Aortic smooth muscle cell (primary cell): Measurements from ENCODE around the gene ETFA. TPM values are rescaled to one million over a fixed set of nuclear protein-coding genes. Genes with fewer than 3 reads are reported as not detected.

ENCODE experiments used
- total RNA-seq: library from RNA; depleted of rRNA; stranded (reverse); fragments of >200 nt; gene quantifications from 2 replicates; pipeline ENCODE4 v1.2.3, GENCODE V29; 2014

The ETFA gene
- total RNA-seq, result 140 and 145 TPM in 2 replicates

DNA sequence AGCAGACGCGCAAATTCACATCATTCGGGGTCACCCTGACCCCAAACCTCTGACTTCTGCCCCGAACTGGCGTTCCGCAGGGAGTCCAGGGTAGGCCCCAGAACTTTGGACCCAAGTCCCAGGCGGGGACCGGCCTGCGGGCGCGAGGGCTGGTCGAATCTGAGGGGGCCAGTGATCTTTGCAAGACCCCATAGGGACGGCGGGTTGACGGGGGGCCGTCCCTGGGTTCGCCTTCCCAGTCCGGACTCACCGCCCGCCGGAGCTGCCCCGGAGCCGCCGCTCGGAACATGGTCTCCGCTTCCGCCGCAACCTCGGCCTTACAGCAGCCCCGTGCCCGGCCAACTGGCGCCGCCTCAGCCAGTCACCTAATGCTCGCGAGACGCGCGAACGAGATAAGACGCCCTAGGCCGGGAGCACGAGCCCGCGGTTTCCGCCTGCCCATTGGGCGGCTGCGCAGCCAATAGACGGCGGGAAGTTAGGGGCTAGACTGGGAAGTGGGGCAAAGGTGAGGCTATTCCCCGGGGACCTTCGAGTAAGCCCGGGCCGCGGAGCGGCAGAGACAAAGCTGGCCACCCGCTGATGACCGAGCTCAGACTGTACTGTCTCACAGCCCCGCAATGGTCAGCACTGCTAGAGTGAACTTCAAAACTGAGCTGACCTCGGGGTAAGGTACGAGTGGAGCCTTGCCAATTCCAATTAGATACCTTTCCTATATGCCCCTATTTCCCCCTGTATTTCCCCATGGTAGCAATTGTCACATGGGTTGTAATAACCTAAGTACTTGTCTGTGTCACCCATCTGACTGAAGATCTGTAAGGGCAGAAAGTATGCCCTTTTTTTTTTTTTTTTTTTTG, at the start of gene ETFA:
ETFA (minus strand) TSS at position 370 of the 854 bp plus-strand sequence; CDS start at position 289, 81 bp downstream.

DNA sequence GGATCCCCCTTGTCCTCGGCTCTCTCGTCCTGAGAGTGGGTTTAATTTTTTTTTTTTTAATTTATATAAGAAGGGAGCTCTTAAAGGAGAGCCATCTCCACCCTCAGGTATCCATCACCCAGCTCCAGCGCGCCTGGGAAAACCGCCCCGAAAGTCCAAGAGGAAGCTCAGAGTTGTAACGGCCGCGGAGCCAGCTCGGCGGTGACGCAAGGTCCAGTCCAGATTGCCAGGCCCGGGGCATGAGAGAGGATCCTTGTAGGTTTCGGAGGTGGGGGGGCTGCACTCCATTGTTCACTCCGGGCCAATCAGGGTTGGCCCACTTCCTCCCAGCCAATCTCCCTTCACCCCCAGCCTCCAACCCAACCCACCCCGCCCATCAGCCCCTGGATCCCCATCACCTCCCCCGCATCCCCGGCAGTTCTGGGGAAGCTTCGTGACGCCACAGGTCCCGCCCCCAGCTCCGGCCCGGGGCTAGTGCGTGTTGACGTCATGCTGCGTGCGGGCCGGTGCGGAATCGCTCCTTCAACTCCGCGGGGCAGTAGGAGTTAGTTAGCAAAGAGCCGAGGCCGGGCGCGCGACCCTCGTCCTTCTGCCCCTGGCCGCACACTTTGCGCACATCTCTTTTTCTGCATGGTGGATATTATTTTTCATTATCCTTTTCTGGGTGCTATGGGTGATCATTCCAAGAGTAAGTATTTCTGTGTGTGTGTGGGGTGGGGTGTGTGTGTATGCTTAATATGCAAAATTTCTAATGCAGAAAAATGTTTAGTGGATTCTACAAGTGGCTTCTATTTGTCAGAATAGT, 25.2 kb upstream of the ETFA start, which contains the start of gene ISL2:
ISL2 (plus strand) TSS at position 520 of the 805 bp plus-strand sequence; CDS start at position 631, 111 bp downstream.

Other genes with a start within 250 kb of the ETFA start
- 0.12 and 0.26 TPM in 2 replicates for gene ISL2, start 25.3 kb upstream of the ETFA start, total RNA-seq